GM23248 (cell line): ENCODE results near the gene UAP1L1.

Experiments used
- EZH2 ChIP-seq: fragments of 200-600 bp; sonication (generic); IDR thresholded peaks from 2 replicates; pipeline ENCODE4 v1.6.1; 2018; ENCODE audit warnings: antibody characterized with exemption, mild to moderate bottlenecking; ENCODE audit not compliant: insufficient read depth, poor library complexity, severe bottlenecking
- EZH2phosphoT487 ChIP-seq: fragments of 200-600 bp; sonication (generic); IDR thresholded peaks from 2 replicates; pipeline ENCODE4 v1.6.1; 2018; ENCODE audit warnings: antibody characterized with exemption, moderate library complexity, mild to moderate bottlenecking, low read depth; ENCODE audit not compliant: insufficient read depth

DNA sequence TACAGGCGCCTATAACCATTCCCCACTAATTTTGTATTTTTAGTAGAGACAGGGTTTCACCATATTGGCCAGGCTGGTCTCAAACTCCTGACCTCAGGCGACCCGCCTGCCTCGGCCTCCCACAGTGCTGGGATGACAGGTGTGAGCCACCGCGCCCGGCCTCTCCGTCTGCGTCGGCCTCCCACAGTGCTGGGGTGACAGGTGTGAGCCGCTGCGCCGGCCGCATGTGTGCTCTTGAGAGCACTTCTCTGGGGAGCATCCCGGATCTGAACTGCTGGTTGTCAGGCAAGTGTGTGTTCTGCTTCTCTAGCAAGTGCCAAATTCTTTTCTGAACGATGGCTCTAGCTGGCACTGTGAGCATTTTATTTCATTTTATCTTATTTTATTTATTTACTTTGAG, 19.8 kb upstream of the UAP1L1 start:
- TF ChIP-seq EZH2 (no peak), EZH2phosphoT487 (no peak)
